Keratinocyte (primary cell): ENCODE data around the gene CASTOR1. TPM values are rescaled to one million over a fixed set of nuclear protein-coding genes. Genes with fewer than 3 reads are reported as not detected.

Experiments used
- DNase-seq: peaks from one replicate; pipeline ENCODE4 v3.0.0-alpha.2; 2011; ENCODE audit warnings: low read depth, missing footprints, low spot score
- FAIRE-seq: peaks from 2 replicates; lab custom pipeline; 2011; peaks lifted over from hg19 to GRCh38; lab: Jason Lieb, UNC
- H2AFZ ChIP-seq: 2 replicates; pipeline ENCODE4 v1.6.0; 2012; ENCODE audit warnings: low read length, control low read depth, inconsistent platforms; ENCODE audit not compliant: control insufficient read depth
- H3K27ac ChIP-seq: 2 replicates; pipeline ENCODE4 v1.5.1; 2011; ENCODE audit warnings: low read length; ENCODE audit not compliant: control insufficient read depth, insufficient read depth
- H3K27me3 ChIP-seq: 3 replicates; pipeline ENCODE4 v1.6.0; 2011; ENCODE audit warnings: low read length; ENCODE audit not compliant: control insufficient read depth, insufficient read depth; ENCODE audit errors: extremely low read depth
- H3K36me3 ChIP-seq, 2 experiments: 2 replicates in 1 of 2; 3 replicates in 1 of 2; pipeline ENCODE4 v1.5.1; 2011; ENCODE audit warnings: low read length in 2 of 2, mild to moderate bottlenecking in 1 of 2; ENCODE audit not compliant: control insufficient read depth in 2 of 2, insufficient read depth in 2 of 2; ENCODE audit errors: extremely low read depth in 1 of 2
- H3K4me1 ChIP-seq: 3 replicates; pipeline ENCODE4 v1.5.1; 2011; ENCODE audit warnings: low read length; ENCODE audit not compliant: control insufficient read depth, insufficient read depth; ENCODE audit errors: extremely low read depth
- H3K4me2 ChIP-seq: 3 replicates; pipeline ENCODE4 v1.6.0; 2011; ENCODE audit warnings: low read depth, low read length; ENCODE audit not compliant: control insufficient read depth, insufficient read depth; ENCODE audit errors: extremely low read depth
- H3K4me3 ChIP-seq, 3 experiments: fragments of 200-600 bp in 1 of 3; sonication (generic) in 1 of 3; 2 replicates in 2 of 3; 3 replicates in 1 of 3; pipeline ENCODE4 v1.5.1; 2011 to 2016; ENCODE audit warnings: low read length in 3 of 3, mild to moderate bottlenecking in 3 of 3, control low read depth in 2 of 3, inconsistent platforms in 1 of 3, low read depth in 1 of 3, mixed read lengths in 1 of 3, mixed run types in 1 of 3, moderate library complexity in 1 of 3; ENCODE audit not compliant: control insufficient read depth in 2 of 3, insufficient read depth in 2 of 3; ENCODE audit errors: extremely low read depth in 1 of 3
- H3K79me2 ChIP-seq: 2 replicates; pipeline ENCODE4 v1.6.0; 2012; ENCODE audit warnings: low read length; ENCODE audit not compliant: control insufficient read depth, insufficient read depth
- H3K9ac ChIP-seq: 3 replicates; pipeline ENCODE4 v1.6.0; 2011; ENCODE audit warnings: low read length; ENCODE audit not compliant: control insufficient read depth, insufficient read depth; ENCODE audit errors: extremely low read depth
- H3K9me1 ChIP-seq: 3 replicates; pipeline ENCODE4 v1.6.0; 2011; ENCODE audit warnings: low read length; ENCODE audit not compliant: control insufficient read depth, insufficient read depth; ENCODE audit errors: extremely low read depth
- H3K9me3 ChIP-seq: 2 replicates; pipeline ENCODE4 v1.5.1; 2012; ENCODE audit warnings: low read depth, low read length; ENCODE audit not compliant: control insufficient read depth
- H4K20me1 ChIP-seq: 3 replicates; pipeline ENCODE4 v1.6.0; 2011; ENCODE audit warnings: low read length; ENCODE audit not compliant: control insufficient read depth, insufficient read depth; ENCODE audit errors: extremely low read depth
- EZH2 ChIP-seq: IDR thresholded peaks from one replicate; pipeline ENCODE4 v1.6.1; 2012; ENCODE audit warnings: inconsistent platforms, mild to moderate bottlenecking, low read length, moderate library complexity
- dilution Hi-C: fragments of 300-500 bp; cut with MboI; formaldehyde crosslinking; loops from one replicate; pipeline ENCODE4 v1.7.0; 2020; ENCODE audit warnings: low sequenced_read_pairs; ENCODE audit not compliant: extremely low pct_ligation_motif_present
- polyA plus RNA-seq, 5 experiments: library from polyadenylated mRNA; depleted of rRNA in 3 of 5; stranded (reverse) in 3 of 5; stranded (forward) in 1 of 5; unstranded in 1 of 5; fragments of >200 nt; gene quantifications; 1 replicate in 1 of 5; 2 replicates in 3 of 5; 3 replicates in 1 of 5; pipeline versions ENCODE4 v1.2.1 to v1.2.3, GENCODE V29; 2011 to 2012; ENCODE audit warnings: missing spikeins in 2 of 5, low read depth in 1 of 5, low replicate concordance in 1 of 5
- TF ChIP-seq, protein P1 (sequence below), 3 experiments: IDR thresholded peaks in 1 of 3; conservative IDR thresholded peaks in 1 of 3; optimal IDR thresholded peaks in 1 of 3; 2 replicates in 2 of 3; 3 replicates in 1 of 3; pipeline versions ENCODE3 to v1.5.1; 2011; ENCODE audit warnings: low read length in 3 of 3, mild to moderate bottlenecking in 3 of 3, moderate library complexity in 2 of 3, control low read depth in 1 of 3, inconsistent platforms in 1 of 3; ENCODE audit not compliant: insufficient read depth in 2 of 3; ENCODE audit errors: extremely low read depth in 1 of 3

CASTOR1 gene
- polyA plus RNA-seq, 1 donor (not counting 4 experiments of a cell fraction or from before 2014, with no cell fraction given), result 9.1 TPM

DNA sequence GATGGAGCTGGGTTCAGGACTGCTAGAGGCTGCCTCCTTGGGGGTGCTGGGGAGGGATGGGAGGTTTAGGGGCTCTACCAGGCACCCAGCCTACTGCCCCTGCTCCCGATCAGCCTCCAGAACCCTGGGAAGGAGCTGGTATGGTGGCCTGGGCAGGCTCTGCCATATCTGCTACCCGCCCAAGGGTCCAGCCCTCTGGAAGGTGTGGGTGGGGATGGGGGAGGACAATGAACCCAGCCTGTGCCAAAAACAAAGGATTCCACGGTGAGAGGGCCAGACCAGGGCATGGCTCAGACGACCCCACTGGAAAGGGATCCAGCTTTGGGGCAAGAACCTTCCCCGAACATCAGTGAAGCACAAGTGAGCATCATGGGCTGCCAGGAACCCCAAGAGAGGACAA is 3.0 kb downstream of the CASTOR1 start:
- H3K36me3 ChIP-seq, result peaks cover 0 to 7% of the 10 kb centered on the region in 2 experiments
- no peak overlapping the region for H2AFZ ChIP-seq
- no peak for FAIRE-seq
- H3K27me3 ChIP-seq, result no peaks in the 10 kb centered on the region
- no peaks in the 10 kb centered on the region for H3K9me1 ChIP-seq
- no peak overlapping the region for H3K27ac ChIP-seq
- dilution Hi-C loops, result no loop called here
- H4K20me1 ChIP-seq, result no peaks in the 10 kb centered on the region
- no peaks in the 10 kb centered on the region for H3K9me3 ChIP-seq
- H3K79me2 ChIP-seq, result no peaks in the 10 kb centered on the region
- H3K4me2 ChIP-seq, result no peak overlapping the region
- peaks cover 21% of the 10 kb centered on the region for H3K4me1 ChIP-seq
- H3K4me3 ChIP-seq, result no peak overlapping the region
- no peak for TF ChIP-seq EZH2
- TF ChIP-seq, protein P1, sequence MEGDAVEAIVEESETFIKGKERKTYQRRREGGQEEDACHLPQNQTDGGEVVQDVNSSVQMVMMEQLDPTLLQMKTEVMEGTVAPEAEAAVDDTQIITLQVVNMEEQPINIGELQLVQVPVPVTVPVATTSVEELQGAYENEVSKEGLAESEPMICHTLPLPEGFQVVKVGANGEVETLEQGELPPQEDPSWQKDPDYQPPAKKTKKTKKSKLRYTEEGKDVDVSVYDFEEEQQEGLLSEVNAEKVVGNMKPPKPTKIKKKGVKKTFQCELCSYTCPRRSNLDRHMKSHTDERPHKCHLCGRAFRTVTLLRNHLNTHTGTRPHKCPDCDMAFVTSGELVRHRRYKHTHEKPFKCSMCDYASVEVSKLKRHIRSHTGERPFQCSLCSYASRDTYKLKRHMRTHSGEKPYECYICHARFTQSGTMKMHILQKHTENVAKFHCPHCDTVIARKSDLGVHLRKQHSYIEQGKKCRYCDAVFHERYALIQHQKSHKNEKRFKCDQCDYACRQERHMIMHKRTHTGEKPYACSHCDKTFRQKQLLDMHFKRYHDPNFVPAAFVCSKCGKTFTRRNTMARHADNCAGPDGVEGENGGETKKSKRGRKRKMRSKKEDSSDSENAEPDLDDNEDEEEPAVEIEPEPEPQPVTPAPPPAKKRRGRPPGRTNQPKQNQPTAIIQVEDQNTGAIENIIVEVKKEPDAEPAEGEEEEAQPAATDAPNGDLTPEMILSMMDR (optimal IDR thresholded peaks at IDR 0.05 in 1 of 3, IDR thresholded peaks at IDR 0.05 in 1 of 3, conservative IDR thresholded peaks at IDR 0.05 in 1 of 3; ENCODE audit: extremely low read depth in 1 of 3, insufficient read depth in 2 of 3, low read length in 3 of 3), result no peak
- no peak overlapping the region for H3K9ac ChIP-seq
- no peak for DNase-seq

DNA sequence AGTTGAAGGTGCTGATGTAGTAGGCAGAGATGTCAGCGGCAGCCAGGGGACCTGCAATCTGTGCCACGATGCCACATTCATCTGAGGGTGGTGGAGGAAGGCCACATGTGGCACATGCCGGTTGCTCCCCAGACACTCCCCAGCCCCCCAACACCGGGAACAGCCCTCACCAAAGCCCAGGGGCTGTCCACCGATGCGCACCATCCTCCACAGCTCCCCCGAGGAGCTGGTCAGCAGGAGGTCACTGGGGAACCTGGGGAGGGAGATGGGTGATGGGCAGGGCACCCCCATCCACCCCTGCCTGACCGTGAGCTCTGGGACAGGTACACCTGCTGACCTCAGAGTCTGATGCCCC is 3.5 kb downstream of the CASTOR1 start:
- H3K4me1 ChIP-seq, result peaks cover 16% of the 10 kb centered on the region
- no peak for FAIRE-seq
- no peak for DNase-seq
- no peaks in the 10 kb centered on the region for H3K9me3 ChIP-seq
- TF ChIP-seq, protein P1 (optimal IDR thresholded peaks at IDR 0.05 in 1 of 3, IDR thresholded peaks at IDR 0.05 in 1 of 3, conservative IDR thresholded peaks at IDR 0.05 in 1 of 3; ENCODE audit: extremely low read depth in 1 of 3, insufficient read depth in 2 of 3, low read length in 3 of 3), result no peak
- TF ChIP-seq EZH2, result no peak
- no peaks in the 10 kb centered on the region for H4K20me1 ChIP-seq
- dilution Hi-C loops, result no loop called here
- no peaks in the 10 kb centered on the region for H3K9me1 ChIP-seq
- no peaks in the 10 kb centered on the region for H3K27me3 ChIP-seq
- no peak overlapping the region for H3K4me2 ChIP-seq
- H3K27ac ChIP-seq, result no peak overlapping the region
- no peak overlapping the region for H3K4me3 ChIP-seq
- no peak overlapping the region for H2AFZ ChIP-seq
- no peak overlapping the region for H3K9ac ChIP-seq
- H3K36me3 ChIP-seq, result peaks cover 0 to 7% of the 10 kb centered on the region in 2 experiments
- no peaks in the 10 kb centered on the region for H3K79me2 ChIP-seq
